Omental fat pad (tissue), 4 donors: ENCODE measurements around the gene PSMB7. TPM values are rescaled to one million over a fixed set of nuclear protein-coding genes. Genes with fewer than 3 reads are reported as not detected.

Experiments used
- ATAC-seq: fragments of 150-250 bp; one replicate; pipeline ENCODE4 v1.9.1; 2016; ENCODE audit warnings: mild to moderate bottlenecking, moderate library complexity; ENCODE audit not compliant: low FRiP score
- DNase-seq: peaks from one replicate; pipeline ENCODE4 v3.0.0-alpha.2; 2019; ENCODE audit warnings: low spot score
- CTCF ChIP-seq, 3 donors: fragments of 450-650 bp; IDR thresholded peaks; one replicate each; pipeline ENCODE4 v1.5.1; 2016 to 2017; ENCODE audit warnings: antibody characterized with exemption in 3 of 3, mild to moderate bottlenecking in 3 of 3, moderate library complexity in 2 of 3
- total RNA-seq, 4 donors: library from RNA; depleted of rRNA; stranded (reverse); fragments of >200 nt; gene quantifications; one replicate each; pipeline ENCODE4 v1.1.0, GENCODE V29; 2016

The PSMB7 gene
- total RNA-seq, 4 donors from 2014 or later, result 172 to 200 (median 187) TPM

- DNase-seq (no peak), ATAC-seq (peak; percentile 5)
- no peak for TF ChIP-seq CTCF (IDR thresholded peaks at IDR 0.05)
Measured at GRCh38 chr9:124414612-124415011, 630 bp downstream of the PSMB7 start.

DNA sequence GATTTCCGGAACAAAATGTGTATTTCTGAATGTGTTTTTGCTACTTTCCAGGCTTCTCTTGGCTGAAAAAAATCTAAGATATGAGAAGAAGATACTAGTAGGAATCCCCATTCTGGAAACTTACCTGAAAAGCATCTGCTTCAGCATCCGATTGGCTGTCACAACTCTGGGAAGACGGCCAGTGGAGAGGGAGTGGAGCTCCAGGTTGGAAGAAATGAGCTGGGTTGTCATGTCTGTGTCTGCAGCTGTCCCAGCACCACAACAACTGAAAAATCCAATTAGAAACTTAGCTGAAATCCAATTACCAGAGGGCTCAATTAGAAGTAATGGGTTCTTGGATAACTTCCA is 3.0 kb downstream of the PSMB7 start:
- TF ChIP-seq CTCF (IDR thresholded peaks at IDR 0.05), result no peak
- ATAC-seq (no peak), DNase-seq (no peak)

DNA sequence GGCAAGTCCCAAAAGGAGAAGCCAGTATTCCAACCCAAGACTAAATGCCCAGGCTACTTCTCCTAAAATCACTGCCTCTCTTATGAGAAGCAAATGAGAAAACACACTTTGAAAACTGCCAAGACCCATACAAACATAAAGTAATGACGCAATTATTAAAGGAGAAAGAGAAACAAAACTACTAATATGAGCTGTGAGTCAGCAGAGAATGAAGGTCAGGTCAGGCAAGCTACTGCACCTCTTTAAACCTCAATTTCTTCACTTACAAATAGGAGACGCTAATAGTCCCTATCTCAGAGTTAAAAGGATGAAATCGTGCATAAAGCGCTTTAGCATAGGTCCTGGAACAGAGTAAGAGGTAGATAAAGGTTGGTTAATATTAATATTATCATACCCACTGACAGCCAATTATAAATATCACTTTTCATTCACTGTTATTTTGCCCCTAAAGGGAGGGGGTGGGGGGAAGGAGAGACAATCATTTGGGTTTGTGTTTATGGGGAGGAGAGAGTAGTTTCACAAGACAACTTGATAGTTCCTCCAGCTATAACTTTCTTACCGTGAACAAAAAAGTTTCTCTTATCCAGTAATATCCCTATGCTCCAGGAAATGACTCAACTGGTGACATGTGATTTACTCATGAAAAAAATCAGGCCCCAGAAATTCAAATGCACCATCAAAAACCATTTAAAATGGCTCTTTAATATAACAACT is 3.6 kb downstream of the PSMB7 start:
- no peak for TF ChIP-seq CTCF (IDR thresholded peaks at IDR 0.05)
- no peak for DNase-seq
- no peak for ATAC-seq

GRCh38 chr9:124410321-124410913 is 4.8 kb downstream of the PSMB7 start:
- no peak for TF ChIP-seq CTCF (IDR thresholded peaks at IDR 0.05)
- no peak for DNase-seq
- ATAC-seq, result no peak

DNA sequence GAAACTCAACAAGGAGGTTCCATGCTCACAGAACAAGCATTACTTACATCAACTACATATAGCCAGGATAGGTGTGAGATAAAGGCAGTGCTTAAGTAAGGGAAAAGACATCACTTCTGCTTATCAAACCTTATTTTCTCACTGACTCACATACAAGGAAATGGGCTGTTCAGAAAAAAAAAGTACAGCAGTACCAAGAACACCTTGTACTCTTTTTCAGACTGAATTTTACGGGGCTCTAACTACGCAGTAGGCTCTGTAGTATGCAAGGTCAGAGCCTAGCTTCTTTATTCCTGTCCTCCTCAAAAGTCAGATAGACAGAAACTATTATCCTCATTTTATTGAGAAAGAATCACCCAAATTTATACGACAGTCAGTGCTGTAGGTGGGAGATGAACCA is 5.8 kb downstream of the PSMB7 start:
- ATAC-seq (no peak), DNase-seq (no peak)
- no peak for TF ChIP-seq CTCF (IDR thresholded peaks at IDR 0.05)

DNA sequence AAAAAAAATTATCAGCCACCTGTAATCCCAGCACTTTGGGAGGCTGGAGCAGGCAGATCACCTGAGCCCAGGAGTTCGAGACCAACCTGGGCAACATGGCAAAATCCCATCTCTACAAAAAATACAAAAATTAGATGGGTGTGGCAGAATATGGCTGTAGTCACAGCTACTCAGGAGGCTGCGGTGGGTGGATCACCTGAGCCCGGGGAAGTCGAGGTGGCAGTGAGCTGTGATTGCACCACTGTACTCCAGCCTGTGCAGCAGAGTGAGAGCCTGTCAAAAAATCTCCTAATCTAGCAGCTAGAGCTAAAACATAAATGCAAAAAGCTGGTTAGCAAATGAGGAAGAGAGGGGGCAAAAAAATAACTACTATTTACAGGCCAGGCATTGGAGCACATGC is 12.0 kb downstream of the PSMB7 start:
- DNase-seq (no peak), ATAC-seq (no peak)
- TF ChIP-seq CTCF (IDR thresholded peaks at IDR 0.05), result no peak
